Gastroesophageal sphincter (tissue), 3 donors: Measurements from ENCODE around the gene TRIO.

Source experiments
- POLR2A ChIP-seq, 2 donors: fragments of 450-650 bp; IDR thresholded peaks; one replicate each; pipeline ENCODE4 v1.6.1; 2017; ENCODE audit warnings: antibody characterized with exemption in 2 of 2, mild to moderate bottlenecking in 2 of 2, moderate library complexity in 1 of 2
- TF ChIP-seq, protein P1 (sequence below), 4 experiments: fragments of 200-600 bp in 2 of 4; fragments of 450-650 bp in 2 of 4; sonication (generic) in 1 of 4; IDR thresholded peaks; one replicate each; pipeline ENCODE4 v1.5.1; 2017 to 2019; ENCODE audit warnings: antibody characterized with exemption in 4 of 4, mild to moderate bottlenecking in 2 of 4, moderate library complexity in 2 of 4

DNA sequence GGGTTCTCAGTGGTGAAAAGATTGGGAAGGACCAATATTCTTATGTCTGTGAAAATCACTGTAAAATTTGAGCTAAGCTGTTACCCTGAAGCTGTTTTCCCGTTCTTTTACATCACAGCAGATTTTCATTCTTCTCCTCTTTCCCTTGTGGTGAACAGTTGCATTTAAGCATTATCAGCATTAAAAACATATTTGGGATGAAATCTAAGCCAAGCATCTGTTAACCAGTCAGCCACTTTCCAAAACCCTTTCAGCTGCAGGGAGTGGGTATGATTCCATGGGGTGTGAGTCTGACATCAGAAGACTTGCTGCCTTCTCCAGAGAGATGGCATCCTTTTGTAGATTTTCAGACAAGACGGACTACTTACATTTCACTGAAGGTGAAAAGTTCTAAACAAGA lies 97.2 kb downstream of the TRIO start:
- no peak for TF ChIP-seq POLR2A (IDR thresholded peaks at IDR 0.05)
- TF ChIP-seq, protein P1, sequence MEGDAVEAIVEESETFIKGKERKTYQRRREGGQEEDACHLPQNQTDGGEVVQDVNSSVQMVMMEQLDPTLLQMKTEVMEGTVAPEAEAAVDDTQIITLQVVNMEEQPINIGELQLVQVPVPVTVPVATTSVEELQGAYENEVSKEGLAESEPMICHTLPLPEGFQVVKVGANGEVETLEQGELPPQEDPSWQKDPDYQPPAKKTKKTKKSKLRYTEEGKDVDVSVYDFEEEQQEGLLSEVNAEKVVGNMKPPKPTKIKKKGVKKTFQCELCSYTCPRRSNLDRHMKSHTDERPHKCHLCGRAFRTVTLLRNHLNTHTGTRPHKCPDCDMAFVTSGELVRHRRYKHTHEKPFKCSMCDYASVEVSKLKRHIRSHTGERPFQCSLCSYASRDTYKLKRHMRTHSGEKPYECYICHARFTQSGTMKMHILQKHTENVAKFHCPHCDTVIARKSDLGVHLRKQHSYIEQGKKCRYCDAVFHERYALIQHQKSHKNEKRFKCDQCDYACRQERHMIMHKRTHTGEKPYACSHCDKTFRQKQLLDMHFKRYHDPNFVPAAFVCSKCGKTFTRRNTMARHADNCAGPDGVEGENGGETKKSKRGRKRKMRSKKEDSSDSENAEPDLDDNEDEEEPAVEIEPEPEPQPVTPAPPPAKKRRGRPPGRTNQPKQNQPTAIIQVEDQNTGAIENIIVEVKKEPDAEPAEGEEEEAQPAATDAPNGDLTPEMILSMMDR (IDR thresholded peaks at IDR 0.05): no peak
